Ascending aorta (tissue), 2 donors: Measurements from ENCODE around the gene MGMT. TPM values are rescaled to one million over a fixed set of nuclear protein-coding genes. Genes with fewer than 3 reads are reported as not detected.

Experiments used
- DNase-seq, 2 donors: peaks; one replicate each; pipeline ENCODE4 v3.0.0-alpha.2; 2019; ENCODE audit warnings: low spot score in 2 of 2
- H3K27ac ChIP-seq, 2 donors: fragments of 200-600 bp; sonication (generic); one replicate each; pipeline ENCODE4 v1.5.1; 2016 to 2017; ENCODE audit warnings: mild to moderate bottlenecking in 1 of 2
- H3K27me3 ChIP-seq: fragments of 200-600 bp; sonication (generic); one replicate; pipeline ENCODE4 v1.5.1; 2017
- H3K36me3 ChIP-seq, 2 donors: fragments of 200-600 bp; sonication (generic); one replicate each; pipeline ENCODE4 v1.5.1; 2016
- H3K4me1 ChIP-seq, 2 donors: fragments of 200-600 bp; sonication (generic); one replicate each; pipeline ENCODE4 v1.5.1; 2016 to 2017; ENCODE audit warnings: mild to moderate bottlenecking in 1 of 2
- H3K4me3 ChIP-seq, 2 donors: fragments of 200-600 bp; sonication (generic); one replicate each; pipeline ENCODE4 v1.5.1; 2016 to 2017; ENCODE audit warnings: mild to moderate bottlenecking in 1 of 2
- H3K9me3 ChIP-seq, 2 donors: fragments of 200-600 bp; sonication (generic); one replicate each; pipeline ENCODE4 v1.5.1; 2016
- intact Hi-C: fragments of 100-400 bp; cut with DNase I; formaldehyde crosslinking; loops from one replicate; pipeline ENCODE4 v1.15.1; 2023
- total RNA-seq: library from RNA; depleted of rRNA; stranded (reverse); fragments of >200 nt; gene quantifications from one replicate; pipeline ENCODE4 v1.1.0, GENCODE V29; 2016
- TF ChIP-seq, protein P1 (sequence below), 3 experiments: fragments of 200-600 bp in 2 of 3; fragments of 450-650 bp in 1 of 3; sonication (generic) in 2 of 3; IDR thresholded peaks; one replicate each; pipeline ENCODE4 v1.5.1; 2016 to 2019; ENCODE audit warnings: antibody characterized with exemption in 3 of 3, mild to moderate bottlenecking in 1 of 3, moderate library complexity in 1 of 3

The MGMT gene
- total RNA-seq, 1 donor from 2014 or later, result 7.0 TPM

DNA sequence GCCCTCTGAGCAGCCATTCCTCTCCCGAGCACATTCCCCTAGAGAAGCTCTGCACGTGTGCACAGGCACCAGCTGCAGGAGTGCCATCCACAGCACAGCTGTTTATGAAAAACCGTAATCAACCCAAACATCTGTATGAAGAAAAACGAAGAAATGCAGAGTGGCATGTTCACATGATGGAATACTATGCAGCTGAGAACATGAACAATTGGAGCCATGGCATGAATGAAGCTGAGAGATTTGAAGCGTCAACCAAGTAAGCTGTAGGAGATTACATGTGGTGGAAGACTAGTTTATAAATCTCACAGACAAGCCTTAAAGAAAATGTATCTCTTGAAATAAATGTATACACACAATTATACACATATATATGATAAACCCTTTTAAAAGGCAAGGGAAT, 320.5 kb downstream of the MGMT start:
- no peaks in the 10 kb centered on the region for H3K4me1 ChIP-seq
- H3K27me3 ChIP-seq, result no peaks in the 10 kb centered on the region
- TF ChIP-seq, protein P1, sequence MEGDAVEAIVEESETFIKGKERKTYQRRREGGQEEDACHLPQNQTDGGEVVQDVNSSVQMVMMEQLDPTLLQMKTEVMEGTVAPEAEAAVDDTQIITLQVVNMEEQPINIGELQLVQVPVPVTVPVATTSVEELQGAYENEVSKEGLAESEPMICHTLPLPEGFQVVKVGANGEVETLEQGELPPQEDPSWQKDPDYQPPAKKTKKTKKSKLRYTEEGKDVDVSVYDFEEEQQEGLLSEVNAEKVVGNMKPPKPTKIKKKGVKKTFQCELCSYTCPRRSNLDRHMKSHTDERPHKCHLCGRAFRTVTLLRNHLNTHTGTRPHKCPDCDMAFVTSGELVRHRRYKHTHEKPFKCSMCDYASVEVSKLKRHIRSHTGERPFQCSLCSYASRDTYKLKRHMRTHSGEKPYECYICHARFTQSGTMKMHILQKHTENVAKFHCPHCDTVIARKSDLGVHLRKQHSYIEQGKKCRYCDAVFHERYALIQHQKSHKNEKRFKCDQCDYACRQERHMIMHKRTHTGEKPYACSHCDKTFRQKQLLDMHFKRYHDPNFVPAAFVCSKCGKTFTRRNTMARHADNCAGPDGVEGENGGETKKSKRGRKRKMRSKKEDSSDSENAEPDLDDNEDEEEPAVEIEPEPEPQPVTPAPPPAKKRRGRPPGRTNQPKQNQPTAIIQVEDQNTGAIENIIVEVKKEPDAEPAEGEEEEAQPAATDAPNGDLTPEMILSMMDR (IDR thresholded peaks at IDR 0.05), result no peak
- H3K36me3 ChIP-seq, result no peaks in the 10 kb centered on the region
- peak in 1 of 2 donors; percentile 33 for DNase-seq
- H3K9me3 ChIP-seq, result peaks cover 0 to 10% of the 10 kb centered on the region in 2 donors
- intact Hi-C loops, result no loop called here
- no peak overlapping the region for H3K27ac ChIP-seq
- H3K4me3 ChIP-seq, result no peak overlapping the region

DNA sequence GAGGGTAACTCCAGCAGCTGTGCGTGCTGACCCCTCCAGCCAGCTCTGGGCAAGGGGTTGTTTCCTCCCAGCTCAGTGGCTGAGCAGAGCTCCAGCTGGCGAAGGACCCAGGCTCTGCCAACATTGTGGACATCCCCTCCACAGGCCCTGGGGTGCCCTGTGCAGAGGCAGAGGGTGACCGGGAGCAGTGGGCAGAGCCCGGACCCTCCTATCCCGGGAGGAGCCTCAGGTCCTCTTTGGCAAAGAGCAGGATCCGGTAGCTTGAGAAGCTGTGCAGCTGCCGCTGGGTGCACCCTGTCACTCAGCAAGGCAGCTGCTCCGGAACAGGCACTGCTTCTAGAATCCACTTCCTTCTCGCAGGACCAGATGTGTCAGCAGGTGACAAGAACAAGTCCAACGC, 321.2 kb downstream of the MGMT start:
- no peak overlapping the region for H3K27ac ChIP-seq
- TF ChIP-seq, protein P1 (IDR thresholded peaks at IDR 0.05), result no peak
- H3K4me3 ChIP-seq, result no peak overlapping the region
- H3K27me3 ChIP-seq, result no peaks in the 10 kb centered on the region
- peaks cover 0 to 14% of the 10 kb centered on the region in 2 donors for H3K9me3 ChIP-seq
- H3K36me3 ChIP-seq, result no peaks in the 10 kb centered on the region
- no peak for DNase-seq
- no peaks in the 10 kb centered on the region for H3K4me1 ChIP-seq
- intact Hi-C loops, result no loop called here

DNA sequence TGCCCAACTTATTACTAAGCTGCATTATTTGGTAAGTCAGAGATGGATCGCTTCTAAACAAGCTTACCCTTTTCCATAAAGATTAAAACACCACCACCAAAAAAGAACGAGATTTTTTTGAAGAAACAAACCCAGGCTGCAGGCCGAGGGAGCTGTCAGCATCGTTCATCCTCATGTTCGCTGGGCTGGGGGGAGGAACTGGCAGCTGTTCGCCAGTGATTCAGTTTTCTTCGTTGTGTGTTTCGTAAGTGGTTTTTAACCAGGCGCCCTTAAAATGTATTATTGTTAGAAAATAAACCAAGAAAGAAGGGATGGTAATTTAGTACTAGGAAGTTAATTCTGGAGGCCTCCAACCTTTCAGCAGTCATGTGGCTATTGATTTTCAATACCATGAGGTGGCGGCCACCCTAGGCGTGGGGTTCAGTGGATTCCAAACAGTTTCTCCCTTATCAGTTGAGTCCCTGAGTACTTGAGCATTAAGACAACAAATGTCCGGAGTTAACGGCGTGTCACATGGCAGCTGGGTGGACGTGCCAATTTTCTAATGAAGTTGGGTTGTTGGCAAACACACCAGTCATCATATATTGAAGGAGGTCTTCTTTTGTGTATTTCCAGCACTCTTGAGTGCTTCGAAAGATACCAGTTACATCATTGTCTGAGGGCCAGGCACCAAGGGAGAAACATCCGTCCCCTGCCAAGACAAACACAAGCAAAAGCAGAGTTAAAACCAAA, 323.8 kb downstream of the MGMT start:
- Histone ChIP-seq H3K9me3 (peaks cover 0 to 14% of the 10 kb centered on the region in 2 donors), H3K27me3 (no peaks in the 10 kb centered on the region), H3K36me3 (no peaks in the 10 kb centered on the region), H3K4me1 (no peaks in the 10 kb centered on the region), H3K27ac (no peak overlapping the region), H3K4me3 (no peak overlapping the region)
- TF ChIP-seq, protein P1 (IDR thresholded peaks at IDR 0.05), result no peak
- peak in 1 of 2 donors; percentile 40 for DNase-seq
- intact Hi-C loops, result no loop called here

DNA sequence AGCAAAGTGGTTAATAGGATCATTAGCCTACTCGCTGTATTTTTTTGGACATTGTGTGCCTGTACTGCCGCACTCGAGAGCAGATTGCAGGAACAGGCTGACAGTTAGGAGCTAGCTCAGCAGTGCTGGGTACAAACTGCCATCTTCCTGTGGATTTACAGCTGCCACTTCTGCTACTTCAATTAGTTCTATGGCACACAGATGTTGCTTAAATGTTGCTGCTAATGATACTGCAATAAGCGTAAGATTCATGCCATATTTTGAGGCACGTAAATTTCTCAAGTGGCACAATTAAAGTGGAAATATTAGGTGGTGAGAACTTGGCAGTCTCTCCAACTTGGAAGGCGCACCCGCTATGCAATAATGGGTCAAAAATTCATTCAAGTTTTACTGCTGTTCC, 325.1 kb downstream of the MGMT start:
- no peaks in the 10 kb centered on the region for H3K27me3 ChIP-seq
- no peak for DNase-seq
- intact Hi-C loops, result no loop called here
- H3K4me1 ChIP-seq, result no peaks in the 10 kb centered on the region
- peaks cover 0 to 14% of the 10 kb centered on the region in 2 donors for H3K9me3 ChIP-seq
- no peak overlapping the region for H3K27ac ChIP-seq
- no peaks in the 10 kb centered on the region for H3K36me3 ChIP-seq
- TF ChIP-seq, protein P1 (IDR thresholded peaks at IDR 0.05), result no peak
- no peak overlapping the region for H3K4me3 ChIP-seq

DNA sequence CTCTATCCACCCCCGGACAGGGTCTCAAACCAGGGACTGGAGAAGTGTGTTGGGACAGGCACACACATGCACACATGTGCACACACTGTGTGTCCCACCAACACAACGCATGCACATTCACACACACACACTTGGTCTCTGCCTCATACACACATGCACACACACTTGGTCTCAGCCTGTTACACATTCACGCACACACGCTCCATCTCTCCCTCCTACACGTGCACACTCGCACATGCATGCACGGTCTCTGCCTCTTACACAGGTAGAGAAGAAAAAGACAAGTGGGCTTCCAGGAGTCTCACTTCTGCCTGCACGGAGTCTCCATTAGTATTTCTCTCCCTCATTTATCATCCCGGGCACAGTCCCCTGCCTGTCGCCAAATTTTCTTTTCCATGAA, 325.8 kb downstream of the MGMT start:
- DNase-seq, result peak in 1 of 2 donors; percentile 31
- Histone ChIP-seq H3K27me3 (no peaks in the 10 kb centered on the region), H3K36me3 (no peaks in the 10 kb centered on the region), H3K4me1 (no peaks in the 10 kb centered on the region), H3K27ac (no peak overlapping the region), H3K9me3 (peaks cover 0 to 14% of the 10 kb centered on the region in 2 donors), H3K4me3 (no peak overlapping the region)
- intact Hi-C loops, result no loop called here
- TF ChIP-seq, protein P1 (IDR thresholded peaks at IDR 0.05), result no peak
